ENCODE results near the gene ADGRG1. TPM values are rescaled to one million over a fixed set of nuclear protein-coding genes. Genes with fewer than 3 reads are reported as not detected.

The ADGRG1 gene
- total RNA-seq, 1 experiment from 2014 or later = 13.1 TPM

DNA sequence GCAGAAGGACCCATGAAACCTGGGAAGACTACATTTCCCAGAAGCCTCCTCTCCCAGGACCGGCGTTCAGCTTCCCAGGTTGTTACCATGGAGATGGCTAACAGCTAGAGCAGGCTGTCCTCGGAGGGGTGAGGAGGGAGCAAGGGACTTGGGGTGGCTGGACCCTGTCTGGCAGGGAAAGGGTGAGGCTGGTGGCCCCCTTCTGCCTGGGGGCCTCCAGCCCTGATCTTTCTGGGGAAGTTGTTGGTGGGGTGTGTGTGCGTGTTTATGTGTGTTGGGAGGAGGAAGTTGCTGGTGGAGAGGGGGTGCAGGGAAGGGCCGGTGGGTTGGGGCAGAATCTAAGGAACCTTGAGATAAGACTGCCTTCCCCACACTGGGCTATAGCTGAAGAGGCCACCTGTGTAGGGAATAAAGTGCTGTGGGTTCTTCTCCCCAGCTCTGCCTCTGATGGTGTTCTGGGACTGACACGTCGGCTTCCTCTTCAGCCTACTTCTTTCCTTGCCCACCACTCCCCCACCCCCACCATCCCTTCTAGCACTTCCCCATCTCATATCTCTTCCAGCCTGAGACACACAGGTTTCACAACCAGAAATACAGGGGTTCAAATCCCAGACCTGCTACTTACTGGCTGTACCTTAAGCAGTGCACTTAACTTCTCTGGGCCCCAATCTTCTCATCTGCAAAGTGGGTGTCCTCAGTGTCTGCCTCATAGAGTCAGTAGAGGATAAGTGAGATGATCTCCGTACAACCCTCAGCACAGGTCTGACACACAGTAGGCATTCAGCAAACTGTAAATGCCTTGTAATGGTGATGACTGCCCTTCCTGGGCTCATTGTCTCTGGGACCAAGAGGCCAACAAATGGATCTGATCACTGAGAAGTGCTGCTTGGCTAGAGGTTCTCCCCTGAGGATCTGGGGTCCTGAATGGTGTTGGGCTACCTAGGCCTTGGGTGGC, 66.6 kb downstream of the ADGRG1 start, which contains the start of gene DRC7:
Gene DRC7, plus strand, starts transcription at position 82 of the 955 bp plus-strand sequence. CDS start 3,144 bp downstream, outside the sequence.
- no TSS peak for BruUV-seq (replicated peaks)
- in situ Hi-C loops (cut with HindIII; ENCODE audit: low pct_unique_long_range_greater_than_20kb, low sequenced_read_pairs) (no loop called here), intact Hi-C loops (cut with micrococcal nuclease; ENCODE audit: unreplicated experiment) (no loop called here)
- DNase-seq (ENCODE audit: low read depth, low spot score) = no peak
- peak; percentile 93 for ATAC-seq
- TF ChIP-seq TCF7L2 (IDR thresholded peaks at IDR 0.05; ENCODE audit: low read depth, low read length) = no peak
- no peak for TF ChIP-seq SIN3A (IDR thresholded peaks at IDR 0.05; ENCODE audit: borderline replicate concordance, insufficient read depth, low read depth, low read length)
- TF ChIP-seq POLR2AphosphoS5 (IDR thresholded peaks at IDR 0.05; ENCODE audit: low read depth, low read length) = no peak
- TF ChIP-seq, protein P1, sequence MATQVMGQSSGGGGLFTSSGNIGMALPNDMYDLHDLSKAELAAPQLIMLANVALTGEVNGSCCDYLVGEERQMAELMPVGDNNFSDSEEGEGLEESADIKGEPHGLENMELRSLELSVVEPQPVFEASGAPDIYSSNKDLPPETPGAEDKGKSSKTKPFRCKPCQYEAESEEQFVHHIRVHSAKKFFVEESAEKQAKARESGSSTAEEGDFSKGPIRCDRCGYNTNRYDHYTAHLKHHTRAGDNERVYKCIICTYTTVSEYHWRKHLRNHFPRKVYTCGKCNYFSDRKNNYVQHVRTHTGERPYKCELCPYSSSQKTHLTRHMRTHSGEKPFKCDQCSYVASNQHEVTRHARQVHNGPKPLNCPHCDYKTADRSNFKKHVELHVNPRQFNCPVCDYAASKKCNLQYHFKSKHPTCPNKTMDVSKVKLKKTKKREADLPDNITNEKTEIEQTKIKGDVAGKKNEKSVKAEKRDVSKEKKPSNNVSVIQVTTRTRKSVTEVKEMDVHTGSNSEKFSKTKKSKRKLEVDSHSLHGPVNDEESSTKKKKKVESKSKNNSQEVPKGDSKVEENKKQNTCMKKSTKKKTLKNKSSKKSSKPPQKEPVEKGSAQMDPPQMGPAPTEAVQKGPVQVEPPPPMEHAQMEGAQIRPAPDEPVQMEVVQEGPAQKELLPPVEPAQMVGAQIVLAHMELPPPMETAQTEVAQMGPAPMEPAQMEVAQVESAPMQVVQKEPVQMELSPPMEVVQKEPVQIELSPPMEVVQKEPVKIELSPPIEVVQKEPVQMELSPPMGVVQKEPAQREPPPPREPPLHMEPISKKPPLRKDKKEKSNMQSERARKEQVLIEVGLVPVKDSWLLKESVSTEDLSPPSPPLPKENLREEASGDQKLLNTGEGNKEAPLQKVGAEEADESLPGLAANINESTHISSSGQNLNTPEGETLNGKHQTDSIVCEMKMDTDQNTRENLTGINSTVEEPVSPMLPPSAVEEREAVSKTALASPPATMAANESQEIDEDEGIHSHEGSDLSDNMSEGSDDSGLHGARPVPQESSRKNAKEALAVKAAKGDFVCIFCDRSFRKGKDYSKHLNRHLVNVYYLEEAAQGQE (IDR thresholded peaks at IDR 0.05; ENCODE audit: insufficient read depth in 1 of 2, low read depth in 2 of 2, low read length in 1 of 2) = no peak
- TF ChIP-seq, protein P2, sequence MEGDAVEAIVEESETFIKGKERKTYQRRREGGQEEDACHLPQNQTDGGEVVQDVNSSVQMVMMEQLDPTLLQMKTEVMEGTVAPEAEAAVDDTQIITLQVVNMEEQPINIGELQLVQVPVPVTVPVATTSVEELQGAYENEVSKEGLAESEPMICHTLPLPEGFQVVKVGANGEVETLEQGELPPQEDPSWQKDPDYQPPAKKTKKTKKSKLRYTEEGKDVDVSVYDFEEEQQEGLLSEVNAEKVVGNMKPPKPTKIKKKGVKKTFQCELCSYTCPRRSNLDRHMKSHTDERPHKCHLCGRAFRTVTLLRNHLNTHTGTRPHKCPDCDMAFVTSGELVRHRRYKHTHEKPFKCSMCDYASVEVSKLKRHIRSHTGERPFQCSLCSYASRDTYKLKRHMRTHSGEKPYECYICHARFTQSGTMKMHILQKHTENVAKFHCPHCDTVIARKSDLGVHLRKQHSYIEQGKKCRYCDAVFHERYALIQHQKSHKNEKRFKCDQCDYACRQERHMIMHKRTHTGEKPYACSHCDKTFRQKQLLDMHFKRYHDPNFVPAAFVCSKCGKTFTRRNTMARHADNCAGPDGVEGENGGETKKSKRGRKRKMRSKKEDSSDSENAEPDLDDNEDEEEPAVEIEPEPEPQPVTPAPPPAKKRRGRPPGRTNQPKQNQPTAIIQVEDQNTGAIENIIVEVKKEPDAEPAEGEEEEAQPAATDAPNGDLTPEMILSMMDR (IDR thresholded peaks at IDR 0.05) = no peak
- Histone ChIP-seq H3K4me3 (ENCODE audit: low read depth in 2 of 2, low read length in 2 of 2) (peak within 1 kb of the TSS; percentile 24 to 35), H3K27ac (ENCODE audit: low read length) (no peak within 1 kb of the TSS), H3K9me3 (ENCODE audit: control insufficient read depth, insufficient read depth, low read depth, low read length) (no peaks in the 10 kb centered on the region), H3K4me1 (ENCODE audit: control insufficient read depth, insufficient read depth, low read length) (no peaks in the 10 kb centered on the region), H3K36me3 (ENCODE audit: control insufficient read depth, insufficient read depth, low read length) (no peaks in the 10 kb centered on the region), H3K27me3 (ENCODE audit: control insufficient read depth, insufficient read depth, low read length) (no peaks in the 10 kb centered on the region)
- POLR2A ChIA-PET = no interaction called here
- CTCF ChIA-PET = interaction anchor here (0.7 kb wide), 1 partner anchor 41 kb away, joined by 4 read pairs; no protein-coding TSS in a partner anchor

DNA sequence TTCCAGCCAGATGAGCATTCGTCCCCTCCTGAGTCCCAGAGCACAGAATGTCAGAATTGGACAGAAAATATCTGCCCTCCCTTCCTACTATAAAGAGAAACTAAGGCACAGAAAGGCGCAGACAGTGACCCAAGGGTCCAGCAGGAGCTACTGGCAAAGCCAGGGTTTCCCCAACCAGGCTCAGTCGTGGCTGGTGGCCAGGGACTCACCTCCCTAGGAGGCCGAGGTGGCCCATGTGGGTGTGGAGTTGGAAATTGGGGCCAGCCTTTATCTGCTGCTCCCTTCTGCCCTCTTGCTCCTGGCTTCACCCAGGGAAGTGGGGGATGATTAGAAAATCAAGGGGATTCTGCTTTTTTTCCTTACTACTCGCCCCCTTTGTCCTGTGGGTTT, 67.2 kb downstream of the ADGRG1 start:
- no peak overlapping the region for H3K4me3 ChIP-seq (ENCODE audit: low read depth in 2 of 2, low read length in 2 of 2)
- DNase-seq (ENCODE audit: low read depth, low spot score) (no peak), ATAC-seq (no peak)
- BruUV-seq (replicated peaks) = no TSS peak
- ChIA-PET POLR2A (no interaction called here), CTCF (no interaction called here)
- no peaks in the 10 kb centered on the region for H3K4me1 ChIP-seq (ENCODE audit: control insufficient read depth, insufficient read depth, low read length)
- no peak overlapping the region for H3K27ac ChIP-seq (ENCODE audit: low read length)
- TF ChIP-seq POLR2AphosphoS5 (IDR thresholded peaks at IDR 0.05; ENCODE audit: low read depth, low read length) (no peak), SIN3A (IDR thresholded peaks at IDR 0.05; ENCODE audit: borderline replicate concordance, insufficient read depth, low read depth, low read length) (no peak), TCF7L2 (IDR thresholded peaks at IDR 0.05; ENCODE audit: low read depth, low read length) (no peak)
- TF ChIP-seq, protein P2 (IDR thresholded peaks at IDR 0.05) = no peak
- TF ChIP-seq, protein P1 (IDR thresholded peaks at IDR 0.05; ENCODE audit: insufficient read depth in 1 of 2, low read depth in 2 of 2, low read length in 1 of 2) = no peak
- no peaks in the 10 kb centered on the region for H3K36me3 ChIP-seq (ENCODE audit: control insufficient read depth, insufficient read depth, low read length)
- intact Hi-C loops (cut with micrococcal nuclease; ENCODE audit: unreplicated experiment) (no loop called here), in situ Hi-C loops (cut with HindIII; ENCODE audit: low pct_unique_long_range_greater_than_20kb, low sequenced_read_pairs) (no loop called here)
- H3K9me3 ChIP-seq (ENCODE audit: control insufficient read depth, insufficient read depth, low read depth, low read length) = no peaks in the 10 kb centered on the region
- no peaks in the 10 kb centered on the region for H3K27me3 ChIP-seq (ENCODE audit: control insufficient read depth, insufficient read depth, low read length)
